Thoracic aorta (tissue), 2 donors: ENCODE measurements around the gene RAB3GAP2. TPM values are rescaled to one million over a fixed set of nuclear protein-coding genes. Genes with fewer than 3 reads are reported as not detected.

Source experiments
- ATAC-seq: fragments of 150-250 bp; one replicate; pipeline ENCODE4 v1.8.0; 2017; ENCODE audit warnings: low read depth; ENCODE audit not compliant: insufficient number of reproducible peaks, low FRiP score
- DNase-seq: peaks from one replicate; pipeline ENCODE4 v3.0.0-alpha.2; 2020; ENCODE audit warnings: low spot score
- H3K27ac ChIP-seq, 2 donors: fragments of 200-600 bp; sonication (generic); 1 replicate in 1 of 2; 2 replicates in 1 of 2; pipeline ENCODE4 v1.5.1; 2016; ENCODE audit warnings: mild to moderate bottlenecking in 2 of 2, moderate library complexity in 2 of 2
- H3K27me3 ChIP-seq: fragments of 200-600 bp; sonication (generic); replicated peaks from 2 replicates; pipeline ENCODE4 v1.6.0; 2016; ENCODE audit warnings: mild to moderate bottlenecking; ENCODE audit not compliant: insufficient read depth
- H3K36me3 ChIP-seq: fragments of 200-600 bp; sonication (generic); one replicate; pipeline ENCODE4 v1.5.1; 2016
- H3K4me1 ChIP-seq, 2 donors: fragments of 200-600 bp; sonication (generic); 1 replicate in 1 of 2; 2 replicates in 1 of 2; pipeline versions ENCODE4 v1.5.1 to v1.6.0; 2016; ENCODE audit warnings: low read depth in 2 of 2, mild to moderate bottlenecking in 1 of 2; ENCODE audit not compliant: control insufficient read depth in 1 of 2
- H3K4me3 ChIP-seq: fragments of 200-600 bp; sonication (generic); 2 replicates; pipeline ENCODE4 v1.5.1; 2016; ENCODE audit warnings: mild to moderate bottlenecking
- H3K9me3 ChIP-seq: fragments of 200-600 bp; sonication (generic); 2 replicates; pipeline ENCODE4 v1.5.1; 2016
- total RNA-seq, 2 donors: library from RNA; depleted of rRNA; stranded (reverse); fragments of >200 nt; gene quantifications; one replicate each; pipeline versions ENCODE4 v1.1.0 to v1.2.3, GENCODE V29; 2016
- TF ChIP-seq, protein P1 (sequence below): fragments of 200-600 bp; sonication (generic); IDR thresholded peaks from one replicate; pipeline ENCODE4 v1.5.1; 2019; ENCODE audit warnings: antibody characterized with exemption

Gene RAB3GAP2
- total RNA-seq, 2 donors from 2014 or later, result 22.5 to 37.9 TPM

DNA sequence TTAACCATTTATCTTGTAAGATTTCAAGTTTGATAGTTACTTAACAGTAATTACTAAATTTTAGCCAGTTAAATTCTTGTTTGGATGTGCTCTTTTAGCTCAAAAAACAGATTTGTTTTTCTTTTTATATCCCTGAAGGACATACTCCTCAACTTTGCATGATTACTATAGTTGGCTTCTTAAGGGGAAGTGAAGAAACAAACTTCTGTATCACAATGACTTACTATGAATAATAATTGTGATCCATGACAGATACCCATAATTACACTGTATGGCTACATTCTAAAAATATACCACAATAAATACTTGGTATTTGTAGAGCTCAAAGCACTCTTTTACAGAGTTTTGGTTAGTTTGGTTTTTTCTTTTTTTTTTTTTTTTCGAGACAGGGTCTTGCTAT is 122.5 kb downstream of the RAB3GAP2 start:
- H3K4me1 ChIP-seq, result peaks cover 6 to 8% of the 10 kb centered on the region in 2 donors
- ATAC-seq, result no peak

DNA sequence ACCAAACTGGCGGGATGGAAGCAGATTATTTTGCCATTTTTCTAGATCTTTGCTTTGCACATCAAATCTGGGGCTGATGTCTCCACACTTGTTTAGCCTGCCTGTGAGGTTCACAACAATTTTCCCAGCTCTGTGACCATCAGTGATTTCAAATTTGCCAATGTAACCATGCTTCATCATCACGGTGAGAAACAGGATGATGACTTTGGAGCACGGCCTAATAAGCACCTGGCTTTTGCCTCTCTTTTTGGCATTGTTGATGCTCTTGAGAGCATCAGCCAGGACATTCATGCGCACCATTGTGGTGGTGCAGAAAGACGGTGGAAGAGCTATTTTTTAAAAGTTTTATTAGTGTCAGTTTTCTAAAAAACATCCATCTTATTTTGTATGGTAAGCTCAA is 128.2 kb downstream of the RAB3GAP2 start:
- TF ChIP-seq, protein P1, sequence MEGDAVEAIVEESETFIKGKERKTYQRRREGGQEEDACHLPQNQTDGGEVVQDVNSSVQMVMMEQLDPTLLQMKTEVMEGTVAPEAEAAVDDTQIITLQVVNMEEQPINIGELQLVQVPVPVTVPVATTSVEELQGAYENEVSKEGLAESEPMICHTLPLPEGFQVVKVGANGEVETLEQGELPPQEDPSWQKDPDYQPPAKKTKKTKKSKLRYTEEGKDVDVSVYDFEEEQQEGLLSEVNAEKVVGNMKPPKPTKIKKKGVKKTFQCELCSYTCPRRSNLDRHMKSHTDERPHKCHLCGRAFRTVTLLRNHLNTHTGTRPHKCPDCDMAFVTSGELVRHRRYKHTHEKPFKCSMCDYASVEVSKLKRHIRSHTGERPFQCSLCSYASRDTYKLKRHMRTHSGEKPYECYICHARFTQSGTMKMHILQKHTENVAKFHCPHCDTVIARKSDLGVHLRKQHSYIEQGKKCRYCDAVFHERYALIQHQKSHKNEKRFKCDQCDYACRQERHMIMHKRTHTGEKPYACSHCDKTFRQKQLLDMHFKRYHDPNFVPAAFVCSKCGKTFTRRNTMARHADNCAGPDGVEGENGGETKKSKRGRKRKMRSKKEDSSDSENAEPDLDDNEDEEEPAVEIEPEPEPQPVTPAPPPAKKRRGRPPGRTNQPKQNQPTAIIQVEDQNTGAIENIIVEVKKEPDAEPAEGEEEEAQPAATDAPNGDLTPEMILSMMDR, result no peak
- Histone ChIP-seq H3K36me3 (peaks cover 12% of the 10 kb centered on the region), H3K27ac (no peak overlapping the region), H3K4me3 (no peak overlapping the region), H3K4me1 (peaks cover 4 to 14% of the 10 kb centered on the region in 2 donors), H3K27me3 (no peaks in the 10 kb centered on the region), H3K9me3 (no peaks in the 10 kb centered on the region)
- DNase-seq (no peak), ATAC-seq (no peak)

More for the DNA sequence above, 122.5 kb downstream of the RAB3GAP2 start:
- DNase-seq, result no peak
- Histone ChIP-seq H3K27ac (no peak overlapping the region), H3K4me3 (no peak overlapping the region), H3K27me3 (no peaks in the 10 kb centered on the region), H3K9me3 (no peaks in the 10 kb centered on the region), H3K36me3 (peaks cover 16% of the 10 kb centered on the region)
- TF ChIP-seq, protein P1, result no peak

DNA sequence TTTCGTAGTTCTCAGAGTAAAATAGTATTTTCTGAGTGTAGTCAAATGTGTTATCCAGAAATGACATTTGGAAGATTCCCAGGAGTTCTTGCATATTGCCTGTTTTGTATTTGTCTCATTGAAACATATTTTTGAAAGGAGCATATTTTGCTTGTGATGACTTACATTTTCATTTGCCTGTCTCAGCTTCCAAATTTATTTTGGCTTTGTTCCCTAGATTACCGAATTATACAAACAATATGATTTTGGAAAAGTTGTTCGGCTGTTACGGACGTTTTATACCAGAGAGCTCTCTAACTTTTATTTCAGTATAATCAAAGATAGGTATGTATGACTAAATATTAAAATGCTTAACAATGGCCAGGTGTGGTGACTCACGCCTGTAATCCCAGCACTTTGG is 132.3 kb downstream of the RAB3GAP2 start:
- ATAC-seq, result no peak
- no peaks in the 10 kb centered on the region for H3K27me3 ChIP-seq
- no peaks in the 10 kb centered on the region for H3K9me3 ChIP-seq
- H3K27ac ChIP-seq, result peak overlapping the region; percentile 58 to 76
- H3K36me3 ChIP-seq, result peaks cover 12% of the 10 kb centered on the region
- TF ChIP-seq, protein P1, result no peak
- H3K4me1 ChIP-seq, result peaks cover 4 to 28% of the 10 kb centered on the region in 2 donors
- DNase-seq, result no peak
- H3K4me3 ChIP-seq, result peak overlapping the region; percentile 18

DNA sequence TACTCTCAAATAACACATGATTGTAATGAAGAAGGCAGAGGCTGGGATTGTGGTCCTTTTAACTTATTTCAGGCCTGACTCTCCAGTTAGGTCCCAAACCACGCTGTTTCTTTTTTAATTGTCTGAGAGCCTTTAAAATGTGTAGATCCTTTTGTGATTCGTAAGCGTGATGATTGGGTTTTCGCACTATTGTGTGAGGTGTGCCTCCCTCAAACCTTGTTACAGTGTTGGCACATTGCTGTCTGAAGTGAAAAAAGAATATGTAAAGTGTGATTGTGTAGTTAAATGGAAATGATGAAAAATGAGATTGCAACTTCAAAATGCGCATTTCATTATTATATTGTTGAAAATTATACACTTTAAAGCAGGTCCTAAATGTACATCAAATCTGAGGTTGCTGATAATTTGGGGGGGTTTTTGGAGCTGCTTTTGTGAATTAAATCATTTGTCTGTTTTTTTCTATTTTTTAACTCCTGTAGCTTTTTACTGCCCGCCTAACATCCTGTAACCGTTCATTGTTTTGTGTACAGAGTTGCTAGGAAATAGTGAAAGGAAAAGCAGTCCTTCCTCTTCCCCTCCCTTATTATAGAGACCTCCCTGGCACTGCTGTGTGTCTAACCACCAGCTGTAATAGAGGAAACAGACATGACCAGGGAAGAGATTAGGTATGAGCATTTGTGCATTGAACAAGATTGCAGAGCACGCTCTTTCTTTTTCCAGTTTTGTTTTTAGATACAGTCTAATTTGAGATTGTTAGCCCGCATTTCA is 135.1 kb downstream of the RAB3GAP2 start:
- Histone ChIP-seq H3K9me3 (no peaks in the 10 kb centered on the region), H3K36me3 (peaks cover 25% of the 10 kb centered on the region), H3K4me3 (no peak overlapping the region), H3K27me3 (no peaks in the 10 kb centered on the region), H3K4me1 (peaks cover 4 to 28% of the 10 kb centered on the region in 2 donors), H3K27ac (peak overlapping the region; percentile 8 to 52)
- TF ChIP-seq, protein P1, result no peak
- DNase-seq (no peak), ATAC-seq (peak; percentile 41)

DNA sequence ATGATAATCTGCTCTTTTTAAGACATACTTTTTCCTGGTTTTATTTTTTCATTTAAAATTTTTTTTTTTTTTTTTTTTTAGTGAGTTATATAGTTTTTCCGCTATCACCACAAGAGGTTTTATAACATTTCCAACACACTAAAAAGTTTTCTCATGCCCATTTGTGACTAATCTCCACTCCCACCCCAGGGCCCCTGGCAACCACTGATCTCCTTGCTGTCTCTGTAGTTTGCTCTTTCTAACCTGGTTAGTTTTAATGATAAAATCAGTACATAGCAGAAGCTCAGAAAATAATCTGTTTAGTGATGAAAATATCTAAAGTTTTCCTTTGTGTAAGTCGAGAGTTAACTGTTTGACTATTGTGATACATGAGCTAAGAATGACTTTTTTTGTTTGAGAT is 136.5 kb downstream of the RAB3GAP2 start:
- Histone ChIP-seq H3K4me3 (no peak overlapping the region), H3K36me3 (peaks cover 19% of the 10 kb centered on the region), H3K27me3 (no peaks in the 10 kb centered on the region), H3K4me1 (peaks cover 4 to 28% of the 10 kb centered on the region in 2 donors), H3K27ac (no peak overlapping the region), H3K9me3 (no peaks in the 10 kb centered on the region)
- ATAC-seq (no peak), DNase-seq (no peak)
- TF ChIP-seq, protein P1, result no peak
